ENCODE results near the gene DIPK1C. TPM values are rescaled to one million over a fixed set of nuclear protein-coding genes. Genes with fewer than 3 reads are reported as not detected.

DIPK1C gene
- polyA plus RNA-seq, 2 of the 4 experiments (the other 2 are of a cell fraction): not detected

DNA sequence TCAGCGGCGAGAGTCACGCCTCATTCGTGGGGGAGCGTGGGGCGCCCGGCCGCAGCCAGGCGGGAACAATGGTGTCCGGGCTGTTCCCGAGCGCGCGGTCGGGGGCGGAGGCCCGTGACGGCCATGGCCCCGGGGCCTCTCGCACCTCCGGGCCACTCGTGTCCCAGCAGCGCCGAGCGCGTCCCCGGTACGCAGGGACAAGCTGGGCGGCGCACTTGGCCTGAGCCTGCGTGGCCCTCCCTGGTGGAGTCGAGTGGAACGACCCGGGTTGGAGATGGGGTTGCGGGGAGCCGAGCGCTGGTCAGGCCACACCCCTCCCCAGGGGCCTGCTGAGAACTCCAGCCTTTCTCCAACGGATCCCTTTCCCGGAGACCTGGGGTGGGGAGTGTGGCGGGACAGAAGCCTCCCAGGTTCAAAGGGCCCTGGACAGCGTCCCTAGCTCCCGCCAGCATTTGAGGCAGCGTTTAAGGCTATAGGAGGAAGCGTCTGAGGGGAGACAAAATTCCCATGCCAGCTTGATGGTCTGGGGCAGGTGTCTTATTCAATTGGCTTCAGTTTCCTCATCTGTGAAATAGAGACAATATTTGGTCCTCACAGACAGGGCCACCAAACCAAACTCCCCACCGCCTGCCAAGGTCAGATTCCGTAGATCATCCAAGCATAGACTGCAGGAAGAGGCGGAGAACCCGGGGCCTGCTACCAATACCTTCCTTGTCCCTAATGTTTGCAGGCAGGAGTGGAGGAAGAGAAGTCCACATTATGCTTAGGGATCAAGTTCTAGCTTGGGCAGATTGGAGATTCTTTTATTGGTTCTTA, 39.6 kb upstream of the DIPK1C start:
- H3K4me3 ChIP-seq: peak overlapping the region; percentile 94
- peak overlapping the region; percentile 92 to 98 for H3K27ac ChIP-seq
- ChIA-PET CTCF (interaction anchor here (1.8 to 2.4 kb wide), 2 partner anchors 55 to 143 kb away, joined by 5 to 12 read pairs; no protein-coding TSS in a partner anchor), POLR2A (interaction anchor here (0.6 to 0.9 kb wide), 2 partner anchors 262 to 351 kb away, joined by 3 to 5 read pairs; no protein-coding TSS in a partner anchor)
- ATAC-seq: peak; percentile 80 to 83
- H3K9me3 ChIP-seq: no peaks in the 10 kb centered on the region
- no peak for FAIRE-seq
- DNase-seq (ENCODE audit: low read depth in 1 of 2, low spot score in 1 of 2): peak; percentile 44 to 51
- peaks cover 6% of the 10 kb centered on the region; the same call in 1 of the 3 replicates for H3K4me1 ChIP-seq
- TF ChIP-seq TFCP2L1 (CRISPR knock-in tag; IDR thresholded peaks at IDR 0.05) (peak; percentile 83), MAFK (IDR thresholded peaks at IDR 0.05; ENCODE audit: partially characterized antibody) (no peak), BHLHE40 (IDR thresholded peaks at IDR 0.05; ENCODE audit: low read depth, low read length) (no peak), CEBPB (IDR thresholded peaks at IDR 0.05) (no peak), KDM1A (IDR thresholded peaks at IDR 0.05; ENCODE audit: low read depth) (no peak), ZSCAN20 (CRISPR knock-in tag; IDR thresholded peaks at IDR 0.05) (no peak), POLR2AphosphoS2 (conservative IDR thresholded peaks at IDR 0.05; ENCODE audit: low read length) (no peak), PHF8 (IDR thresholded peaks at IDR 0.05; ENCODE audit: borderline replicate concordance, low read depth) (peak; percentile 83), JUNB (IDR thresholded peaks at IDR 0.05) (no peak)
- TF ChIP-seq, protein P1, sequence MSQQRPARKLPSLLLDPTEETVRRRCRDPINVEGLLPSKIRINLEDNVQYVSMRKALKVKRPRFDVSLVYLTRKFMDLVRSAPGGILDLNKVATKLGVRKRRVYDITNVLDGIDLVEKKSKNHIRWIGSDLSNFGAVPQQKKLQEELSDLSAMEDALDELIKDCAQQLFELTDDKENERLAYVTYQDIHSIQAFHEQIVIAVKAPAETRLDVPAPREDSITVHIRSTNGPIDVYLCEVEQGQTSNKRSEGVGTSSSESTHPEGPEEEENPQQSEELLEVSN (IDR thresholded peaks at IDR 0.05; ENCODE audit: borderline replicate concordance, low read depth): 0 out of 2 replicates have a peak, but pooled peaks have one; percentile 40
- H3K4me2 ChIP-seq: peak overlapping the region; percentile 88
- 17% methylated on average over 9 of the region's 48 CpGs for WGBS (ENCODE audit: missing lambda C conversion rate)

DNA sequence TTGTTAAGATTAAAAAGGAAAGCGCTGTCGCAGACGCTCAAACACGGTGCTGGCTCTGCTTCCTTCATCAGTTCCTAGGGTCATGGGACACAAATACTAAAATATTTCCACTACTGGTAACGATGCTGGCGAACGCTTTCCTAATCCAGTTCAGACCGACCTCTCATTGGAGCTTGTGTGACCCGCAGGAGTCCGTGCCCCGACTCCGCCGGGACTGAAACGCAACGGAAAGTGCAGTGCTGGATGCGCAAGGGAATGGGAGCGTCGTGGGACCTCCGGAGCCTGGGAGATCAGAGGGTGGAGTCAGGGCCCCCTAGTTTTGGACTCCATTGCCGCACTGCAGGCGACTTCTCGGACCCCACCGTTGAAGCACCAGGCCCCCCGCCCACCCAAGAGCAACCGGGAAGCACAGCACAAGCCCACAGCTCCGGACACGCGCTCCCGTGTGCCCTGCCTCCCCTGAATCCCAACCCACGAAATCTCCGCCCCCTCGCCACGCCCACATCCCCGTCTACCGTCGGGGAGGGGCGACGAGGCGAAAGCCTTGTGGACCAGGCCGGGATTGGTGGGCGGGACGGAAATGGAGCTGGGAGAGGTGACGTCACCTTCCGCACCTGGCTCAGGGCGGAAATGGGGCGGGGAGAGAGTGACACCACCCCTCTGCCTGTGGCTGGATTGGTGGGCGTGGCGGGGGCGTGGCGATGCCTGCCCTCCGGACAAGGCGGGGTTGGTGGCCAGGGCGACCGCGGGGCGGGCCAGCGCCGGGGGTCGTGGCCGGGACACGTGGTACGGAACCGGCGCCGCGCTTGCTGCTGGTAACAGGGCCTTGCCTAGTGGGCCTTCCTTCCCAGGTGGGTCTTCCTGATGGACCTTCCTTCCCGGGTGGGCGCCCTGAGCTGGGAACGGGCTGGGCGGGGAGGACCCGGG, 38.7 kb upstream of the DIPK1C start, which contains the start of gene CNDP2:
Gene CNDP2 (plus strand): TSS at position 783 of the 927 bp plus-strand sequence. CDS start 3,611 bp downstream, outside the sequence.
- DNase-seq (ENCODE audit: low read depth in 1 of 2, low spot score in 1 of 2): peak; percentile 84 to 97
- H3K9me3 ChIP-seq: no peaks in the 10 kb centered on the region
- WGBS (ENCODE audit: missing lambda C conversion rate): under 1% methylated on average over 20 of the region's 71 CpGs
- peaks cover 6% of the 10 kb centered on the region; the same call in 1 of the 3 replicates for H3K4me1 ChIP-seq
- peak within 1 kb of the TSS; percentile 92 to 98 for H3K27ac ChIP-seq
- TF ChIP-seq RFX5 (IDR thresholded peaks at IDR 0.05) (0 out of 2 replicates have a peak, but pooled peaks have one; percentile 15), CHD2 (IDR thresholded peaks at IDR 0.05; ENCODE audit: low read length, partially characterized antibody) (no peak), JUN (IDR thresholded peaks at IDR 0.05) (peak in 1 of 2 experiments; percentile 37; a peak in 1 of 5 replicates), FOSL2 (IDR thresholded peaks at IDR 0.05) (no peak), FOSL2 (CRISPR knock-in tag; IDR thresholded peaks at IDR 0.05) (peak; percentile 86), PHF8 (IDR thresholded peaks at IDR 0.05; ENCODE audit: borderline replicate concordance, low read depth) (peak; percentile 65; the same call in 1 of the 2 replicates), SREBF2 (IDR thresholded peaks at IDR 0.05) (no peak), SMC3 (IDR thresholded peaks at IDR 0.05) (no peak), POLR2A (IDR thresholded peaks at IDR 0.05; ENCODE audit: low read length) (peak; percentile 74)
- TF ChIP-seq, protein P2, sequence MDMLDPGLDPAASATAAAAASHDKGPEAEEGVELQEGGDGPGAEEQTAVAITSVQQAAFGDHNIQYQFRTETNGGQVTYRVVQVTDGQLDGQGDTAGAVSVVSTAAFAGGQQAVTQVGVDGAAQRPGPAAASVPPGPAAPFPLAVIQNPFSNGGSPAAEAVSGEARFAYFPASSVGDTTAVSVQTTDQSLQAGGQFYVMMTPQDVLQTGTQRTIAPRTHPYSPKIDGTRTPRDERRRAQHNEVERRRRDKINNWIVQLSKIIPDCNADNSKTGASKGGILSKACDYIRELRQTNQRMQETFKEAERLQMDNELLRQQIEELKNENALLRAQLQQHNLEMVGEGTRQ (IDR thresholded peaks at IDR 0.05): peak; percentile 82
- TF ChIP-seq, protein P3, sequence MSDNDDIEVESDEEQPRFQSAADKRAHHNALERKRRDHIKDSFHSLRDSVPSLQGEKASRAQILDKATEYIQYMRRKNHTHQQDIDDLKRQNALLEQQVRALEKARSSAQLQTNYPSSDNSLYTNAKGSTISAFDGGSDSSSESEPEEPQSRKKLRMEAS (IDR thresholded peaks at IDR 0.05): peak; percentile 77
- POLR2A ChIA-PET: interaction anchor here (0.6 to 0.9 kb wide), 2 partner anchors 262 to 350 kb away, joined by 3 to 5 read pairs; no protein-coding TSS in a partner anchor
- CTCF ChIA-PET: interaction anchor here (0.7 to 2.4 kb wide), 4 partner anchors 56 to 456 kb away, joined by 3 to 12 read pairs (median 4); no protein-coding TSS in a partner anchor
- H3K4me2 ChIP-seq: peak within 1 kb of the TSS; percentile 88
- no peak for FAIRE-seq
- peak within 1 kb of the TSS; percentile 94 for H3K4me3 ChIP-seq
- peak; percentile 85 to 93 for ATAC-seq
